Endodermal cell (in vitro differentiated cells): ENCODE results near the gene MED13L. TPM values are rescaled to one million over a fixed set of nuclear protein-coding genes. Genes with fewer than 3 reads are reported as not detected.
A peak's percentile ranks its signal among the peaks of the same experiment; 100 is the strongest.

Experiments
- DNase-seq: peaks from one replicate; pipeline ENCODE4 v3.0.0-alpha.2; 2017
- H3K27ac ChIP-seq: 2 replicates; pipeline ENCODE4 v1.5.1; 2013; ENCODE audit warnings: mild to moderate bottlenecking, low read depth, low read length, moderate library complexity
- H3K27me3 ChIP-seq: 2 replicates; pipeline ENCODE4 v1.6.1; 2013; ENCODE audit warnings: mild to moderate bottlenecking, low read length, moderate library complexity; ENCODE audit not compliant: insufficient read depth, control insufficient read depth, poor library complexity, severe bottlenecking
- H3K36me3 ChIP-seq: 2 replicates; pipeline ENCODE4 v1.7.0; 2013; ENCODE audit warnings: mild to moderate bottlenecking, low read length, moderate library complexity; ENCODE audit not compliant: control insufficient read depth, insufficient read depth
- H3K4me1 ChIP-seq: one replicate; pipeline ENCODE4 v1.7.0; 2013; ENCODE audit warnings: low read length; ENCODE audit not compliant: control insufficient read depth, insufficient read depth
- H3K4me3 ChIP-seq: 2 replicates; pipeline ENCODE4 v1.5.1; 2013; ENCODE audit warnings: mild to moderate bottlenecking, low read length, moderate library complexity
- H3K9ac ChIP-seq: 2 replicates; pipeline ENCODE4 v1.6.1; 2013; ENCODE audit warnings: mild to moderate bottlenecking, low read length, moderate library complexity; ENCODE audit not compliant: poor library complexity, severe bottlenecking; ENCODE audit errors: extremely low read depth
- H3K9me3 ChIP-seq: 2 replicates; pipeline ENCODE4 v1.6.1; 2013; ENCODE audit warnings: mild to moderate bottlenecking, low read length, moderate library complexity; ENCODE audit not compliant: control insufficient read depth
- H3K27ac Mint-ChIP-seq: 2 replicates; pipeline ENCODE4 v1.8.0; 2020; ENCODE audit warnings: mixed read lengths
- H3K27me3 Mint-ChIP-seq: 2 replicates; pipeline ENCODE4 v1.8.0; 2021; ENCODE audit warnings: mild to moderate bottlenecking, mixed read lengths; ENCODE audit not compliant: insufficient read depth
- H3K36me3 Mint-ChIP-seq: 2 replicates; pipeline ENCODE4 v1.8.0; 2020; ENCODE audit warnings: low read depth, mixed read lengths
- H3K4me1 Mint-ChIP-seq: 2 replicates; pipeline ENCODE4 v1.8.0; 2020; ENCODE audit warnings: mixed read lengths
- H3K4me3 Mint-ChIP-seq: 2 replicates; pipeline ENCODE4 v1.8.0; 2020; ENCODE audit warnings: mild to moderate bottlenecking, moderate library complexity, mixed read lengths
- H3K9me3 Mint-ChIP-seq: 2 replicates; pipeline ENCODE4 v1.8.0; 2020; ENCODE audit warnings: mild to moderate bottlenecking, mixed read lengths
- CTCF ChIP-seq: fragments of 200-600 bp; sonication (generic); conservative IDR thresholded peaks from 2 replicates; pipeline ENCODE4 v1.5.0; 2021; ENCODE audit warnings: antibody characterized with exemption, mild to moderate bottlenecking
- WGBS, 2 experiments: methylation state at CpG; one replicate each; pipeline versions ENCODE4 v1.1.5 to v1.1.7; 2013; ENCODE audit warnings: missing lambda C conversion rate in 2 of 2, mixed read lengths in 1 of 2; ENCODE audit not compliant: insufficient coverage in 1 of 2, insufficient read length in 1 of 2; 5-methylcytosine and 5-hydroxymethylcytosine counted together
- long read RNA-seq, 4 experiments: library from polyadenylated mRNA in 2 of 4; library from RNA in 1 of 4; library from capped mRNA in 1 of 4; stranded (forward) in 3 of 4; unstranded in 1 of 4; transcript quantifications; one replicate each; pipeline ENCODE4 v2.0.0, GENCODE V29; 2020 to 2021; ENCODE audit warnings: inconsistent platforms in 1 of 4
- polyA plus RNA-seq, 2 experiments: library from polyadenylated mRNA; stranded (reverse); fragments of 50-300 nt; gene quantifications; one replicate each; pipeline ENCODE4 v1.2.3, GENCODE V29; 2013
- total RNA-seq, 2 donors: library from RNA; stranded (reverse); fragmentation: NEBNext Ultra II Directional in 1 of 2; extraction: Animal tissue kit (Norgen Biotek cat#: 25700) in 1 of 2; gene quantifications; 2 replicates in 1 of 2; 3 replicates in 1 of 2; pipeline ENCODE4 v1.2.1, GENCODE V29; 2021

MED13L gene
- total RNA-seq = 100 to 1,000 TPM; 101 to 111 TPM
- 44.3 TPM for polyA plus RNA-seq (2013, experiment 1 of 2)
- 44.0 TPM for polyA plus RNA-seq (2013, experiment 2 of 2)
- long read RNA-seq, experiment 1, partial matches to known transcripts = 1 of 11 reads
- long read RNA-seq, experiment 1, other reads (novel, unspliced or antisense) = 9 of 11 reads
- long read RNA-seq, experiment 2, full-length matches to known transcripts = 7 of 28 reads
- long read RNA-seq, experiment 2, partial matches to known transcripts = 7 of 28 reads
- long read RNA-seq, experiment 2, other reads (novel, unspliced or antisense) = 14 of 28 reads
- long read RNA-seq, experiment 3, full-length matches to known transcripts = 2 of 25 reads
- long read RNA-seq, experiment 3, partial matches to known transcripts = 19 of 25 reads
- long read RNA-seq, experiment 3, other reads (novel, unspliced or antisense) = 4 of 25 reads
- long read RNA-seq, experiment 4, partial matches to known transcripts = 1 of 1 reads
- long read RNA-seq, experiment 4, other reads (novel, unspliced or antisense) = 0 of 1 reads

- H3K9ac ChIP-seq = peak within 1 kb of the TSS; percentile 97
- H3K9me3 ChIP-seq = no peaks in the 10 kb centered on the region
- Mint-ChIP-seq H3K27ac (peak within 1 kb of the TSS; percentile 96), H3K27me3 (peaks cover 1% of the 10 kb centered on the region), H3K4me1 (peaks cover 39% of the 10 kb centered on the region), H3K4me3 (peak within 1 kb of the TSS; percentile 94), H3K9me3 (no peaks in the 10 kb centered on the region), H3K36me3 (no peaks in the 10 kb centered on the region)
- peak within 1 kb of the TSS; percentile 78 for H3K27ac ChIP-seq
- TF ChIP-seq CTCF = peak; percentile 61
- WGBS, 2 experiments = 2 to 7% methylated on average over 21 to 99 of the region's 111 CpGs
- DNase-seq = peak; percentile 98
- no peaks in the 10 kb centered on the region for H3K27me3 ChIP-seq
- H3K4me1 ChIP-seq = peaks cover 3% of the 10 kb centered on the region
- peak within 1 kb of the TSS; percentile 95 for H3K4me3 ChIP-seq
- no peaks in the 10 kb centered on the region for H3K36me3 ChIP-seq
These were observed at the start of gene MED13L for GRCh38 chr12:116277467-116278278. Gene MED13L (minus strand): TSS chr12:116277693. CDS start chr12:116277131, 562 bp downstream.

- Mint-ChIP-seq H3K27ac (no peak overlapping the region), H3K4me1 (no peaks in the 10 kb centered on the region), H3K4me3 (no peak overlapping the region), H3K36me3 (no peaks in the 10 kb centered on the region), H3K9me3 (no peaks in the 10 kb centered on the region), H3K27me3 (no peaks in the 10 kb centered on the region)
- no peaks in the 10 kb centered on the region for H3K9me3 ChIP-seq
- no peaks in the 10 kb centered on the region for H3K4me1 ChIP-seq
- WGBS, 2 experiments = 80 to 100% methylated on average over 1 of the region's 1 CpG
- H3K36me3 ChIP-seq = no peaks in the 10 kb centered on the region
- DNase-seq = no peak
- H3K27me3 ChIP-seq = no peaks in the 10 kb centered on the region
- no peak for TF ChIP-seq CTCF
- no peak overlapping the region for H3K4me3 ChIP-seq
- no peak overlapping the region for H3K9ac ChIP-seq
- no peak overlapping the region for H3K27ac ChIP-seq
These were observed 47.8 kb upstream of the MED13L start for GRCh38 chr12:116325336-116325664.

DNA sequence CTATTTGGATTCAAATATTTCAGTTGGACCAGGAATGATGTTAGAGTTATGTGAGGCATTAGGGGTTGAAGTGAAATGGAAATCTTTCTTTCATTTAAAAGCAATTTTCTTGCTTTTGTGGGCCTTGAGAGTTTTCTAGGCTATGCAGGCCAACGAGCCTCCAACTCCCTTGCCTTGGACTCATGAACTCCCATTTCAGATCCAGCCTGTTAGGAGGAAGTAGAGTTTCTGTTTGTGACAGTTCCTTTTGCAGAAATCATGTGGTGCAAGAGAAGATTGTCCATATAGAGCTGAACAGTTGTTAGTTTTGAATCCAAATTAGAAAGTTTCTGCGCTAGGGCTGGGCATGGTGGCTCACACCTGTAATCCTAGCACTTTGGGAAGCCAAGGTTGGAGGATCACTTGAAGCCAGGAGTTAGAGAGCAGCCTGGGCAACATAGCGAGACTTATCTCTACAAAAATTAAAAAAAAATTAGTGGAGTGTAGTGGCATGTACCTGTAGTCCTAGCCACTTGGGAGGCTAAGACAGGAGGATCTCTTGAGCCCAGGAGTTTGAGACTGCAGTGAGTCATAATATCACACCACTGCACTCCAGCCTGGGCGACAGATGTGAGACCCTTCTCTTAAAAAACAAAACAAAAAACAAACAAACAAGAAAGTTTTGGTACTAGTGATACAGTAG, 47.3 kb upstream of the MED13L start:
- H3K36me3 Mint-ChIP-seq = no peaks in the 10 kb centered on the region
- DNase-seq = no peak
- Histone ChIP-seq H3K9me3 (no peaks in the 10 kb centered on the region), H3K4me1 (no peaks in the 10 kb centered on the region), H3K9ac (no peak overlapping the region), H3K27me3 (no peaks in the 10 kb centered on the region), H3K4me3 (no peak overlapping the region), H3K36me3 (no peaks in the 10 kb centered on the region), H3K27ac (no peak overlapping the region)
- WGBS, 2 experiments = 82 to 94% methylated on average over 2 to 3 of the region's 4 CpGs
- TF ChIP-seq CTCF = no peak
- no peak overlapping the region for H3K27ac Mint-ChIP-seq
- no peaks in the 10 kb centered on the region for H3K4me1 Mint-ChIP-seq
- H3K4me3 Mint-ChIP-seq = no peak overlapping the region
- H3K9me3 Mint-ChIP-seq = no peaks in the 10 kb centered on the region
- H3K27me3 Mint-ChIP-seq = no peaks in the 10 kb centered on the region
